NCI-H2029 treated with DMSO at 0.1 percent for 48 hours (cell line): Measurements from ENCODE around the gene CIB4.
"Not testable (repeated sequence)": the region's sequence is repeated elsewhere in the genome, so short reads cannot be mapped to it uniquely, and the experiment has no call there.

ENCODE experiments used
- DNase-seq: peaks from one replicate; lab custom pipeline; 2025; lab: John Stamatoyannopoulos, UW

CIB4 gene

DNA sequence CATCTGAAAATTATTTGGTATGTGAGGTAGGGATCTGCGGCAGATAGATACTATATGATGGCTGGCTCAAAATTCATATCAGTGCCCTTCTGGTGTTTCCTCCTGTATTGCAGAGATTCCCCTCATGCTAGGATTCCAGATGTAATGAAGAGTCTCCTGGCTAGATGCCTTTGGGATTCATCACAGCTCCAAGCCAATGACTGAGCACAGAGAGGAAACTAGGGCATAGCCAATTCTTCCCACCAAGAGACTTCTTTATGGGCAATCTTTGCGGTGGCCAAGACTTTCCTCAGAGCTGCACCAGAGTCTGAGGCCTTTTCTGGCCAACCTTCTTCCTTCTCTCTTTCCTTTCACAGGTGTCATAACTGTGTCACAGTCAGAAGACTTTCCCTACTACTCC, 25.5 kb upstream of the CIB4 start:
- DNase-seq: no peak

DNA sequence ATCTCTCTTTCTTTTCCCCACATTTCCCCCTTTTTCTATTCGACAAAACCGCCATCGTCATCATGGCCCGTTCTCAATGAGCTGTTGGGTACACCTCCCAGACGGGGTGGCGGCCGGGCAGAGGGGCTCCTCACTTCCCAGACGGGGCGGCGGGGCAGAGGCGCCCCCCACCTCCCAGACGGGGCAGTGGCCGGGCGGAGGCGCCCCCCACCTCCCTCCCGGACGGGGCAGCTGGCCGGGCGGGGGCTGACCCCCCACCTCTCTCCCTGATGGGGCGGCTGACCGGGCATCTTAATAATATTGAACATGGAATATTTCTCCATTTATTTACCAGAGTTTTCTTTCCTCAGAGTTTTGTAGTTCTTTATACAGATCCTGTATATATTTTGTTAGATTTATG, 24.1 kb upstream of the CIB4 start:
- not testable (repeated sequence) for DNase-seq

DNA sequence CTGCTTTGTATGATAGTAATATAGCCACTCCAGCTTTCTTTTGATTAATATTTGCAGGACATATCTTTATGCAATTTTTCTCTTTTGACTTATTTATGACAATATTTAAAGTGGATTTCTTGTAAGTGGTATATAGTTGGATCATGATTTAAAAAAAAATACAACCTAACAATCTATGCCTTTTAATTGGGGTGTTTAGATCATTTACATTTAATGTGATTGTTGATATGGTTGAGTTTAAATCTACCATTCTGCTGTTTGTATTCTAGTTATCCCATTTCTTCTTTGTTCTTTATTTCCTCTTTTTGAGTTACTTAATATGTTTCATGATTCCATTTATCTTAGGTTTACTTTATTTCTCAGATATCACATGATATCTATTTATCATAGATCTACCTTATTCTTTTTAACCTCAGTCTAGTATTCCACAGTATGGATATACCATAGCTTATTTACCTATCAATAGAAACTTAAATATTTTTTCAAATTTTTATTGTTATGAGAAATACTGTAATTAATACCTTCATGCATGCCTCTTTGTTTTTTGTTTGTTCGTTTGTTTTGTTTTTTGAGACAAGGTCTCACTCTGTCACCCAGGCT, 19.3 kb upstream of the CIB4 start:
- no peak for DNase-seq

DNA sequence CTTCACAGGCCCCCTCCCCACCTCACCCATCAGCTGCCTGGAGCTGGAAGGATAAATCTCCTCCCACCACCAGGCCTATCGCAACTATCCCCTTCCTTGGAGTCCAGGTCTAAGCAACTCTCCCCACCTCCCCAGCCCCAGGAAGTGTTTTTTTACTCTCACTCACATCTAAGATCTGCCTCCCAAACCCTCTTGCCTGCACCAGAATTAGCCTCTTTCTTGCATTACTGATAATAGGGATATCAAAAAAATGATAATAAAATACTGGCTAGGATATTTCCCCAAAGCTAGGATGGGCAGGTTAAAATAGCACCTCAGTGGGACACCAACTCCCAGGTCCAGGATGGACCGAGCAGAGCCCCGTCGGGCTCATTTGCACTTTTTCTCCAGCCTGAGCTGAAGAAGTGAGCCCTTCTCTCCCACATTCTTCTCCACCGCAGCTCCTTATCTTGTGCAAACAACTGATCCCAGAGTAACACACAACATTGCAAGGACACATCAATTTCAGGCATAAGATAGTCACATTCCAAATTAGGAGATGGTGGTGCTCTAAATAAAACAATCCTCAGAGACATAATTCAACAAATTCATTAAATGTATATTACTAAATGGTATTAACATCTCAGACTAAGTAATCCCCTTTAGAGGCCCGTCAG, 17.7 kb upstream of the CIB4 start:
- DNase-seq: no peak

DNA sequence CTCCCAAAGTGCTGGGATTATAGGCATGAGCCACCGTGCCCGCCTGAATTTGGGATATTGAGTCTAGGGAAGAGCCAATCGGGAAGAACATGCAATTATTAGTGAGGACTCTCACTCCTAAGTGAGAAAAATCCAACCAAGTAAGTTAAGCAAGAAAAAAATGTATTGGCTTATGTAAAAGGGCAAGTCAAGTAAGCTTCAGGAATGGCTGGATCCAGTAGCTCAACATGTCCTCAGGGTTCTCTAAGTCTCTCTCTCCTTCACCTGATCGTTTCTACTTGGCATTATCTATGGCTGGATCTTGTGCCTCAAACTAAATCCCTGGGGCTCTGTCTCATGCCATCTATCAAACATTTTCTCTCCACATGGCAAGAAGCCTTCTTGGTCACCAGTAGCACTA, 16.1 kb upstream of the CIB4 start:
- no peak for DNase-seq

DNA sequence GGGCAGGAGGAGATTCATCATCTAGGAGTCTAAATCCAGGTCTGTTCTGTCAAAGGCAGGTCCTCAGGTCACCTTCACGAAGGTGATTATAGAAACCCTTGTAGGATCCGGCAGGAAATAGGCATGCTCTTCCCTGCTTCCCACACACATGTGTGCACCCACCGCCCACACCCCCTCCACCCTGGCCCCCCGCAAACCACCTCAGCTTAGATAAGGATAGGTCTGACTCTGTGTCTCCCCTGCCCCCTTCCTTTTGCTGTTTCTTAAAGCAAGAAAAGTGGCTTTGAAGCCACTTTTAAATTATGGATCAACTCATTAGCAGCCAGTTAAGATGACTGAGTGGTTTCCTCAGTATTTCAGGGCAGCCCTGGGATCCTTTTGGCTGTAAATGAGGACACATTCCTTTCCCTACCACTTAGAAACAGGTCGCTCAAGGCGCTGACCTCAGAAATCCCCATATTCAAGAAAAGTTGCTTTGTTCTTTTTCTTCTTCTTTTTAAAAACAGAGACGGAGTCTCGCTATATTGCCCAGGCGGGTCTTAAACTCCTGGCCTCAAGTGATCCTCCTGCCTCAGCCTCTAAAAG, 14.5 kb upstream of the CIB4 start:
- no peak for DNase-seq

DNA sequence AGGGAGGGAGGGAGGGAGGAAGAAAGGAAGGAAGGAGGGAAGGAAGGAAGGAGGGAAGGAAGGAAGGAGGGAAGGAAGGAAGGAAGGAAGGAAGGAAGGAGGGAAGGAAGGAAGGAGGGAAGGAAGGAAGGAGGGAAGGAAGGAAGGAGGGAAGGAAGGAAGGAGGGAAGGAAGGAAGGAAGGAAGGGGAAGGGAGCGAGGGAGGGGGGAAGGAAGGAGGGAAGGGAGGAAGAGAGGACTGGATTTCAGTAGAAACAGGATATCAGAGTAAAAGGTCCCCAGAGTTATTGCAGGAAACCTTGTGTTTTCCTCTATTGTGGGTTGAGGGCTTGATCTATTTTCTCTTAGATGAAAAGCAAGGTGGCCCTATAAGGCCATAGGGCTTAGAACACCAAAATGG, 14.0 kb upstream of the CIB4 start:
- not testable (repeated sequence) for DNase-seq

DNA sequence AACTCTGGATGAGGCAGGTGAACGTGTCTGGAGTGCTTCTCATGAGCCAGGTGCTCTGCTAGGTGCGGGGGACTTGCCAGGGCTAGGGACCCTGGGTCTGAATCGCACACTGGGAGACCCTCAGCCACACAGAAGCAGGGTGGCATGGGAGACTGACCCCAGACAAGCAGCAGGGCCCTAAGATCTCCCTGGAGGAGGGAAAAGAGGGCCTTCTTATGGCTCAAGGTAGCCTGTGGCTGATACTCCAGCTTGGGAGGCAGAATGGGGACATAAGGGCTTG, 12.8 kb upstream of the CIB4 start:
- no peak for DNase-seq

DNA sequence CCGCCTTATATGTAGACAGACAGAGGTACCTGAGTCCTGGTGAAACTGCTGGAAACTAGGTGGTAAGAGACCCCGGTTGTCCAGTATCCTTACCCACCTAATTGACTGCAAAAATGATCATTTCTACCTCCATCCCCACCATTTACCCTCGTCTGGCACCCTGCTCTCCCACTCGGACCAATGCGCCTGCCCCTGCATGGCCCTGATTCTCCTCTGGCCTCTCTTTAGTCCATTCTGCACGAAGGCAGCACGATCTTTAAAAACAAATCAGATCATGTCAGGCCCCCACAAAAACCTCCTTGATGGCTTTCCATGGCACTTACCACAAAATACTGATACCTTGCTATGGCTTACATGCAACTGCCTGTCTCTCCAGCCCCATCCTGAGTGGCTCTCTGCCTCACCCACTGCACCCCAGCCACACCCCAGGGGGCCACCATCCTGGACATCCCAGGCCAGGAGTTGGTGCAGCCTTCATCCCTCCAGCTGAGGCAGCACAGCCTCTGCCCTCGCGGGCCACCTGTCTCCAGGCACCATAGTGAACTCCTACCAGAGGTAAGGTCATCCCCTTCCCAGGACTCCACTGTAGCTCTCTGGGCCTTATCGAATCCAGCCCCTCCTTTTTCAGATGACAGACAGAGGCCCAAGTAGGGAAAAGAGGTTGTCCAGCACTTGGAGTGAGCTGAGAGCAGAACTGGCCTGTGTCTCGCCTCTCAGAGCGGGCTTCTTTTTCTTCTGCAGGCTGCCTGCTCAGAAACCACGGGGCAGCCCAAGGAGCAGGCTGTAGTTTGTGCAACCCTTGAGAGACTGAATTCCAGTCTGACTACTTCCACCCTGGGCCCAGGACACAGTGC, 12.3 kb upstream of the CIB4 start:
- DNase-seq: no peak

DNA sequence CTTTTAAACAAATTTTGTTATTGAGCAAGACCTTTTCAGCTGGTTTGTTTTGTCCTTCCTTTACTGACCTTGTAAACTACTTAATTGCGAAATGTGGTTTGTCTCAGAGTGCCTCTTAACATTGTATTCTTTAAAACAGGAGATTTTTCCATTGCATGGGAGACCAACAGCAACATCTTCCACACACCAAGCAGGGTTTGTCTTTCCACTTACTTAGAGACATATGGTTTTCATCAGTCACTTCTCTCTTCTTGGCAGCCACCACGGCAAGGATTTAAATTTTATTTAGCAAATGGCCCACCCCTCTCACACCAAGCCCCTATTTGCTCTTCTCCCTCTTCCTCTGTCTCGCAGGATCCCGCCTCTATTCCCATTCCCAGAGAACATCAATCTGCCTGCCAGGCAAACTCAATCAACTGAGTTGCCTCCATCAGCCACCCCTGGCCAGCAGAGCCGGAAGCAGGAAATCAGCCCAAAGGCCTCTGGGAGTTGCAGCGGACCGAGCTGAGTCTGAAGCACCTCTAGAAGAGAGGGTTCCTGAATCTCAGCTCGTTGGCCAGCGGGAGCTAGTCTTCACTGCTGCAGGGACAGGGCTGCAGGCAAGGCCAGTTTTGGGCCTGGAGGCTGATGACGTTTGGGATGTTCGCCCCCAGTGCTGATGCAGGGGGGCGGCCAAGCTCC, 11.3 kb upstream of the CIB4 start:
- no peak for DNase-seq

DNA sequence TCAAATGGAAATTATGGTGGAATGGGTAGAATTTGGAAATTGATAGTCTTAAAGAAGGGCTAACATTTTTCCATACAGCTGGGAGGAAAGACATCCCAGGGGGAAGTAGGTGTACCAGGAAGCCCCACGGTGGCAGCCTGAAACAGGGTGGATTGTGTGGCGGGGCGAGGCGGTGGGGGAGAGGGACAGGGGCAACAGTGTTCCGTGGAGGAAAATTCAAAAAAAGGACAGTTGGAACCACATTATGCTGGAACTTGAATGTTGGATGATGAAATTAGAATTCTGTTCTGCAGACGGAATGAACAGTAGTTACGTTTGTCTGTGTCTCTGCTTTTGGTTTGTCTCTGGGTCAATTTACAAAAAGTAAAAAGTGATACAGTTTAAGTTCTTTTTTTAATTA, 10.6 kb upstream of the CIB4 start:
- no peak for DNase-seq

DNA sequence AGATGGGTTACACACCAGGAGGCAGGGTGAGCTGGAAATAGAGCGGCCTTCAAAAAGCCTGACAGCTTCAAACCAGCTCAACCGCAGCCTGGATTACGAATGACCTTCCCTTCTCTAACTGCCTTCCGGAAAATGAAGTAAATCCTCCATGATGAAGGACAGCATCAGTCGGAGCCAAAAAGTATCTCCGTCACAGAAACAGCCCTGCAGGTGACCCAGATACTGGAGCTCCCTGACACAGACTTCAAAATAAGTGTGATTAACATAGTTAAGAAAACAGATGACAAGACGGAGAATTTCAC, 10.3 kb upstream of the CIB4 start:
- no peak for DNase-seq

DNA sequence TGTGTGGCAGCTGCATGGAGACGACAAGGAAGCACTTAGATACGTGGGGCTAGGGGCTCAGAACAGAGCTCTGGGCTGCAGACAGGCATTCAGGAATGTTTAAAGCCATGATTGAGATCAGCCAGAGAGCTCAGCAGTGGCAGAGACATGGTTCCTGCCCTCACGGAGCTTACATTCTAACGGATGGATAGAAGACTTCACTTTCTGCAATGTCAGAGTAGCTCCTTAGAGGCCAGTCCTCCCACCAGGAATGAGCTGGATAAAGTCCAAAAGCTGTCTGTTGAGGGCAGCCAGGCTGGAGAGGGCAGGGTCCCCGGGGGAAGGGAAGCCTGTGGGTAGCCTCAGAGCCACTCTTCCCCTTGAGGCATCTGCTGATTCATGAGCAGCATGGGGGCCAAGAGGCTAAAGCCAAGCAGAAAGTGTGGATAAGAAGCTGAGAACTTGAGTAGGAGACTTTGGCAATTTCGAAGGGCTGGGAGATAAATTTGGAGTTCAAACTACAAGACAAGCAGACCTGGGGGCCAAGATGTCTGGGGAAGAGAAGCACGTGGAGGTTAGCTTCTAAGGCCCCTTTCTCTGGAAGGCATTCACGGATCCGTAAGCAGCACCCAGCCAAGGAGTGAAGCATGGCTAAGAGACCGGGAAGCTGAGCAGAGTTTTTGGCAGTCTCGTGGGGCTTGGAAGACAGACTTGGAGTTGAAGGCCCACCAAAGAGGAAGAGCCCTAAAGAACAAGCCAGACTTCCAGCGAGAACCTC, 9.7 kb upstream of the CIB4 start:
- no peak for DNase-seq

DNA sequence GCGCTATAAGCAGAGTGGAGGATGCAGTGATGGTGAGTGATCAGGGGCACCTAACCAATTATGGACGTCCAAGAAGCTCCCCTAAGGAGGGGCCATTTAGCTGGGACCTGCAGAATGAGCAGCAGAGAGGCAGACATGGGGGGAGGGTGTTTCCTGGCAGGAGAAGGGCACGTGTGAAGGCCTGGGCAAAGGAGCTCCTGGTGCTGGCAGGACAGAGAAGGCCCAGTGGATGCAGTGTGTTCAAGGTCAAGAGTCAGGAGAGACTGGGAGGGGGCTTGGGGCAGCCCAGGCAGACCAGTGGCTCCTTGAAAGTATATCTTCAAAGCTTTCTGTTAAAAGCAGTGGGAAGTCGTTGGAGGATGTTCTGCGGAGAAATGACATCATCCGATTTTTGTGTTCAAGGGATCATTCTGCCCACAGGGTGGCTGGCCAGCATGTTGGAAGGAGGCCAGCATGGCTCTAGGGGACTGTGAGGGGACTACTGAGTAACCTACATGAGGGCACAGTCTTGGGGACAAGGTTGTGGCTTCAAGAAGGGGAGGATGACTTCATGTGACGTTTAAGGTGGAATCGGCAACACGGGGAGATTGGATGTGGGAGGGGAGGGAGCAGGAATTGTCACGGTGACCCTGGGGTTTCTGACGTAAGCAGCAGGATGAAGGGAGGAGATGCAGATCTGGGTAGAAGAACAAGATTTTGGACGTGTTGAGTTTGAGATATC, 9.0 kb upstream of the CIB4 start:
- no peak for DNase-seq

DNA sequence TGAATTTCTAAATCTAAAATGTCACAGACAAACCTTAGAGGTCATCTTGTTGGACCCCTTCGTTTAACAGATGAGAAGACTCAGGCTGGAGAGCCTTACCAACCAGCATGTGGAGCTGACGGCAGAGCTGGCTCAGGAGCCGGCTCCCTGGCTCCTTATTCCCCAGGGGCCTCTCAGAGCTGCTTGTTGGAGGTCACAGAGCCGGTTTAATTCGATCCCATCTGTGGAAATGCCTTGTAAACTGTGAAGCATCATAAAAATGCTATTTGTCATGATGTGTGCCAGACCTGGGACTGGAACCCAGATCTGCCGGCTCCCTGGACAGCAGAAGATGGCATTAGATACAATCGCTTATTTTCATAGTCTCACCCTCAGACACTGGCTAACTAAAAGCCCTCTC, 8.2 kb upstream of the CIB4 start:
- no peak for DNase-seq

DNA sequence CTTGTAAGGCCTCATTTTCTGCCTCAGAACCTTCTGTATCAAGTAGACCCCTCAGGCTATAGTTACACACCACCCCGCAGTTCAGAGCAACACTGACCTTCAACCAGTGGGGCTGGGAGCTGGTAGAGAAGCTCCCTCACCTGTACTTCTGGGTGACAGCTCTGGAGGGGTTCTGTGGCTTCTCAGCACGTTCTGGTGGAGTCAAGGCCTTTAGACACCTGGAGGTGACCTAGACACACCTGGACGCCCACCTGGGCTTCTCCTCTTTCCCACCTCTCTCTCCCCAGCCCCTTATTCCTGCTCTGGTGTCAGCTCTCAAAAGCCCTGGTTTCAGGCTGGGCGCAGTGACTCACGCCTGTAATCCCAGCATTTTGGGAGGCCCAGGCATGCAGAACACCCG, 7.3 kb upstream of the CIB4 start:
- no peak for DNase-seq

DNA sequence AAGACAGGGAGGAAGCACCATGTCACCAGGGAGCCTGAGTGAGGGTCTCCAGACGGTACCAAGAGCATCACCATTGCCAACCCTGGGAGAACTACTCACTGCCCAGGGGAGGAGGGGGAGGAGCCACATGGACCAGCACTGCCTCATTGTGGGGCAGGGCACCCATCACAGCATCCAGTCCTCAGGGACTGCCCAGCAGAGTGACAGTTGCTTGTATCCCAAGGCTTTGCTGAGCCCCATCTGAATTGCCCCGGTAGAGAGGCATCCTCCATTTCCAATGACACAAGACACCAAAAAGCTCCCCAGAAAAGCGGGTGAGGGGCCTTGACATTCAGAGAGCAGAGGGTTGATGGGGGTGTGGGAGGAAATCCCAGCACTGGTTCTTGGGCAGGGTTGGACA, 6.8 kb upstream of the CIB4 start:
- no peak for DNase-seq

DNA sequence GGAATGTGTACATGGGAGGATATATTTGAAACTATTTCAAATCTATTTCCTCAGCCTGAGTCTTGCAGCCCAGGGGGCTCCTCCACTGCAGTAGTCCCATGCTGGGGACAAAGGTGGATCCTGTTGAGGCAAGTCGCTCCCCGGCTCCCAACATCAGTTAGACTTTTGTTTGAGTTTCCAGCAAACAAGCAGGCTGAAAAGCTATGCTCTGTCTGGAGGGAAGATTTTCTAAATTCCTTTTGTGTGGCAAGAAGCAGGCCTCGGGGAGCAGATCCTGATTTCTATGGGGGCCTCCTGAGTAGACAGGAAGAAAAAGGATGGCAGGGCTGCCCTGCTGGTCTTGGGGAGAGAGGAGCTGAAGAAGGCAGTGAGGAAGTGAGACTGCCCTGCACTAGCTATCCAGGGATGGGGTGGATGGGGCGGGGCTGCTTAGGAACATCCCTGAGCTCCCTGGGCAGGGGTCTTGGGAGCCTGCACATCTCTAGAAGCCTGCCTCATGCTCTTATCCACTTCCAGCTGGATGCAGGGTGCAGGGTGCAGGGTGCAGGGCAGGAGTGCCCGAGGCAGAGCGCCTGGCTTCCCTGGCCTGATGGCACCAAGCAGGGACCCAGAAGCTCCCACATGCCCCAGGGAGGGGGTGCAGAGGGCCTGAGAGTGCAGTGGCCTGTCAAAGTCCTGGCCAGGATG, 6.0 kb upstream of the CIB4 start:
- no peak for DNase-seq

DNA sequence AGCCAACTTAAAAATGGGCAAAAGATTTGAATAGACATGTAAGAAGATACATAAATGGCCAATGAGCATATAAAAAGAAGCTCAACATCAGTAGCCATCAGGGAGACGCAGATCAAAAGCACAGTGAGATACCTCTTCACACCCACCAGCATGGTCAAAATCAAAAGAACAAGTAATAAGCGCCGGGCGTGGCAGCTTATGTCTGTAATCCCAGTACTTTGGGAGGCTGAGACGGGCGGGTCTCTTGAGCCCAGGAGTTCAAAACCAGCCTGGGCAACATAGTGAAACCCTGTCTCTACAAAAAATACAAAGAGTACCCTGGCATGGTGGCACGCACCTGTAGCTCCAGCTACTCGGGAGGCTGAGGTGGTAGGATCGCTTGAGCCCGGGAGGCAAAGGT, 4.6 kb upstream of the CIB4 start:
- DNase-seq: no peak

DNA sequence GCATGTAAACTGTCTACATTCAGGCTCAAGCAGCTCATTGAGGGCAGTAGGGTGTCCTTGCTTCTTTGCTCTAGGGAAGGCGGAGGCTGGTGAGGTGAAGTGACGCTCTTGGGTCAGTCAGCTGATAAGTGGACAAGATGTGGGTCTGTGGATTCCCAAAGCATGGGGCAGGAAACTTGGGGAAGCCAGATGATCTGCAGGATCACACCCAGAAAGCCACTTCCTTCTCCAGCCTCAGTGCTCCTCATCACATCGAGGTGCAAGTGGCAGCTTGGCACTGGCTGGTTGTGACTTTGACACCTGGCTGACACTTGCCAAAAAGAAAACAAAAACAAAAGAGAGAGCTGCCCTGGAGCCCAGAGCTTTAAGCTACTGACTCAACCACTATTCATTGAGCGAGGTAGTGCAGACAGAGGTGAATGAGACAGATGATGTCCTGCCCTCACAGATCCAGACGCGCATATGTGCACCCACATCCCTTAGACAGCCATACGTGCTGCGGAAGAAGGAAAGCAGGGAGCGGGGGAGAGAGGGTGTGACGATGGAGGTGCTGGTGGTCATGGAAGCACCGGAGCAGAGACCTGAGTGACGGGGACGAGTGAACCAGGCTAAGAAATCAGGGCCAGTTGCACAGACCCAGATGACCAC, 3.1 kb upstream of the CIB4 start:
- no peak for DNase-seq
